Measurements from ENCODE around the gene HECTD4.
A peak's percentile ranks its signal among the peaks of the same experiment; 100 is the strongest.

HECTD4 gene

GRCh38 chr12:112282920-112283319, 99.3 kb downstream of the HECTD4 start:
- no peak for TF ChIP-seq CTCF (conservative IDR thresholded peaks at IDR 0.05)
- H3K27ac ChIP-seq, result no peak overlapping the region

- H3K27ac ChIP-seq, result no peak overlapping the region
- no peak for TF ChIP-seq CTCF (conservative IDR thresholded peaks at IDR 0.05)
These were observed 106.4 kb downstream of the HECTD4 start for GRCh38 chr12:112275836-112276235.

GRCh38 chr12:112275207-112275606, 107.0 kb downstream of the HECTD4 start:
- TF ChIP-seq CTCF (conservative IDR thresholded peaks at IDR 0.05), result no peak
- H3K27ac ChIP-seq, result no peak overlapping the region

- no peak overlapping the region for H3K27ac ChIP-seq
- no peak for TF ChIP-seq CTCF (conservative IDR thresholded peaks at IDR 0.05)
These were observed 111.6 kb downstream of the HECTD4 start for GRCh38 chr12:112270673-112271072.

- no peak overlapping the region for H3K27ac ChIP-seq
- TF ChIP-seq CTCF (conservative IDR thresholded peaks at IDR 0.05), result no peak
These were observed 115.8 kb downstream of the HECTD4 start for GRCh38 chr12:112266473-112266872.

- no peak overlapping the region for H3K27ac ChIP-seq
- peak; percentile 50 for TF ChIP-seq CTCF (conservative IDR thresholded peaks at IDR 0.05)
These were observed 120.7 kb downstream of the HECTD4 start for GRCh38 chr12:112261559-112261958.

- no peak for TF ChIP-seq CTCF (conservative IDR thresholded peaks at IDR 0.05)
- no peak overlapping the region for H3K27ac ChIP-seq
These were observed 123.3 kb downstream of the HECTD4 start for GRCh38 chr12:112258926-112259325.

GRCh38 chr12:112256780-112257179, 125.5 kb downstream of the HECTD4 start:
- no peak overlapping the region for H3K27ac ChIP-seq
- TF ChIP-seq CTCF (conservative IDR thresholded peaks at IDR 0.05), result no peak
